D341Med (cell line): ENCODE data around the gene OLA1.

Experiments used
- DNase-seq: peaks from one replicate; pipeline ENCODE4 v3.0.0; 2012; ENCODE audit warnings: low spot score

Gene OLA1

DNA sequence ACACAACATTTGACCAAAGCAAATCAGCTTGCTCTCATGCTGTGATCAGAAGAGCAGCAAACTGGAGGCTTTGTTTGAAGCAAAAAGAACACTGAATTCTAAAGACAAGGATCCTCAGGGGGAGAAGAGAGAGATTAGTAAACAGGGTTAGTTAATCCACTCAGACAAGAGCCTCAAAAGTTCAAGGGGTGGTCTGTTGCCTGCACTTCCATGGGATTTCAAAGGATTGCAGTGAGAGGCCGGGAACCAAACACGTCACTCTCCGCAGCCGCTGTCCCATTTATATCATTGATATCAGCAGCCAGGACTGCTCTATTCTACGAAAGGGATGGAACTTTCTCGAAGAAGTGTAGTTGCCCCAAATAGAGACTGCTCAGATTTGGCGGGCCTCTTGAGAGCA is 185.4 kb downstream of the OLA1 start:
- no peak for DNase-seq

DNA sequence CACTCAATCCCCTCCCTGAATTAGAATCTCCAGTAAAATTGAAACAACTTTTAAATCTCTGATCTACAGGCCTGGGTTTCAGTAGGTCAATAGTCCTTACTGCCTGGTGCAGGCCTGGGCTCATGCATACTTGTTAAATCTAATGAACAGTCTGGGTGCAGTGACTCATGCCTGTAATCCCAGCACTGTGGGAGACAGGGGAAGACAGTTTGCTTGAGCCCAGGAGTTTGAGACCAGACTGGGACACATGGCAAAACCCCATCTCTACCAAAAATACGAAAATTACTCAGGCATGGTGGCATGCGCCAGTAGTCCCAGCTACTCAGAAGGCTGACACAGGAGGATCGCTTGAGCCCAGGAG is 188.5 kb downstream of the OLA1 start:
- no peak for DNase-seq

DNA sequence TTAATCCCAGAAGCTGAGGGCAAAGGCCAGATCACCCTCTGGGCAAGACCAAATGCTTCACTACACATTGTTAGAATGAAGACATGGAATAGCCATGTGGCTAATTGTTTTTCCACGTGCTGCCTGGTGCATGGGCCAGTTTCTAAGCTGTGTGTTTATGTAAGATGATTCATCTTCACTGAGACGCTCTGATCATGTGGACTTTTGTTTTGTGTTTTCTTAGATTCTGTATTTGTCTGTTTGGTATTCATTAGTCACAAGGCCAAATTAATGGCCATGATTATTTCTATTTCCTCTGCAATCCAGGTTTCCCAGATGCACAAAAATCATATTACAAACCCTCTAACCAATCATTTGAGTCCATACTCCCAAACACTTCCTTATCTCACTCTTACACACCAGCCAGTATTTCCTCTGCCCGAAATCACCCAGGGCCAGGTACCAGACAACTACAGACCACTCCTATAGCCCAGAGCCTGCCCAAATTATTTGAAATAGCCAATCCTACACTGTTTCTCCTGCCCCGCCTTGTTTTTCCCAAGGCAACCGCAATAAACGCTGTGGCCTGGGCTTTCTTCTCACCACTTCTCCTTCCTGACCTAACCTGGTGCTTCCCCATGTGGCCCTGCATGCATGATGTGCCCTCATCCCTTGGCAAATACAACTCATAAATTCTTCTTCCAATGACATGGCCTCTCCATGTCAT is 189.0 kb downstream of the OLA1 start:
- DNase-seq, result no peak

DNA sequence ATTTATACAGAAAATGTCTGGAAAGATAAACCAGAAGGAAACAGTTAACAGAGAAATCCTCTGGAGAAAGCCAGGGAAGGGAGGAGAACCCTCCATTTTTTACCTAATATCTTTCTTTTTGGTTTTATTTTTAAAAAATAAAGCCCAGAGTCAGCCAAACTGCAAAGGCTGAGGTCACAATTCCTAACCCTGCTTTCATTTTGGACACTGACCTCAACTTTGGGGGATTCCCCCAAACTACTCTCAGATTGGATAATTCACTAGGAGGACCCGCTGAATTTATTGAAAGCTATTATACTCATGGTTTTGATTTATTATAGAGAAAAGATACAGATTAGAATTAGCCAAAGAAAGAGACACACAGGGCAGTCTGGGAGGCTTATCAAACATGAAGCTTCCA is 189.9 kb downstream of the OLA1 start:
- DNase-seq, result no peak

DNA sequence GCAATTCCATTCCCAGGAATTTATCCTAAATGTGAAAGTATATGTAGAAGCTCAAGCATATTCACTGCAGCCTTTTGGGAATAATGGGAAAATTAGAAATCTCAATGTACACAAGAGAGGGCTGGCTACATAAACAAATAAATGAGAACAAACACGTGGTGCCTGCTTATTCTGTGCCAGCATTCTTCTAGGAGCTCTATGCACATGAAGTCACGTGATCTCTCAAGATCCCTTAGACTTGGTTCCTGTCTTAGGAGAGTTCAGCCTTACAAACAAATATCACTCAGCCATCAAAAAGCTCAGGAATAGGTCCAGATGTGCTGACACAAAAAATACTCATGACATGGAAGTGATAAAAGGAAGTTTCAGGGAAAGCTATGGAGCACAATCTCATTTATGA is 190.3 kb downstream of the OLA1 start:
- DNase-seq, result no peak

DNA sequence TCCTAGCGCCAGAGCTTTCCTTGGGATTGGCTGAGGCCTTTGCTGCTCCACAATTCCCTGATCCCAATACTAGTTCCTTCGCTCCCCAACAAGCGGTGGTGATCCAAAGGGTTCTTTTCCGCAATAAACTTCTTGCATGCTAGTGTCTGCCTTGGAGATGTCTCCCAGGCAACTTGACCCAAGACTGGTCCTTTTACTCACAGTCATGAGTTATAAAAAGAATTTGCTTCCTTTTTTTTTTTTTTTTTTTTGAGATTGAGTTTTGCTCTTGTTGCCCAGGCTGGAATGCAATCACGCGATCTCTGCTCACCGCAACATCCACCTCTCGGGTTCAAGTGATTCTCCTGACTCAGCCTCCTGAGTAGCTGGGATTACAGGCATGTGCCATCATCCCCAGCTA is 193.4 kb downstream of the OLA1 start:
- no peak for DNase-seq

DNA sequence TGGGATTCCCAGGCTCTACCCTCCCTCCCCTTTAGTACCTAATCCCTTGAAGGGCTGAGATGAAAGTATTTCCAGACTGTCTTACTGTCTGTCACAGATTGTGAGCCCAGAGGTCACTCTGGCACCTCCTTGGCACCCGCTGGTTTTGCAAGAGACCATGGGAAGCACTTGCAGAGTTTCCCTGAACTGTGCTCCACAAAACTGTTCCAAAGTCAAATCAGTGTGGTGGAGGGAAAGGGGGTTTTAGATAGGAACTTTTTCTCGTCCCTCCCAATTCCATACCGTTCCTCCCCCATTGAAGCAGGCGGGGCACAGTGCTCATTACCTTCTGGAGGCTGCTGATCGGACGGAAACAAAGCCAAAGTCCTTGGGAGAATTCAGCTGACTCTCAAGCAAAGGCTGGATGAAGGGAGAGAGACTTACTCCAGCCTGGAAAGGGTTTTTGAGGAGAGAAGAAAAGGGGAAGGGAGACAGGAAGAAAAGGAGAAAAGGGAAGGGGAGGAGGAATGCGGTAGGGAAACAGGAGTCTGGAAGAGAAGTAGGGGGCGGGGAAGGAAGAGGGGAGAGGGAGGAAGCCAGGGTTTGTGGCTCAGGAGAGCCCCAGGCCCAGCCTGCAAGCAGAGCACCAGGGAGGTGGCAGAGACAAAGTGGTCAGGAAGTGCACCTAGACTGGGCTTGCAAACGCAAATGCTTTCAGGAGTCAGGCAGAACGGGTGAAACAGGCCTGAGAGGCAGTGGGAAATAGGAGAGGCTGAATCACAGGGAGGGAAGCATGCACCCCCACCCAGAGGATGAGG is 194.8 kb downstream of the OLA1 start:
- no peak for DNase-seq

DNA sequence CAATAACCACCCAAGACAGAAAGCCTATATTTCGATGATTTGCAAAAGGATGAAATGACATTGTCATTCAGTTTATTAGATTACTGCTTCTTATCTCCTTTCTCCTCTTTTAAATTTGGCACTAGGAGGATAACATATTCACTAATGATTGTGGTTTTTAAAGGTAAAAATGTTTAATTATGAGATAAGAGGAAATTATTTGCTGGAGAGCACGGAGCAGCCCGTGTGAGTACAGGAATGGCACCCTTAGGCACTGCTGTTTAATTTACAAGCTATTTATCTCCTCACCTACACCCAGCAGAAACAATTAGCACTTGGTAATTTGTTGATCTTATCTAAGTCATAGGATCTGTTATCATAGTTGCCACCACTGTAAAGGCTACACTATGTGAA is 195.8 kb downstream of the OLA1 start:
- no peak for DNase-seq

DNA sequence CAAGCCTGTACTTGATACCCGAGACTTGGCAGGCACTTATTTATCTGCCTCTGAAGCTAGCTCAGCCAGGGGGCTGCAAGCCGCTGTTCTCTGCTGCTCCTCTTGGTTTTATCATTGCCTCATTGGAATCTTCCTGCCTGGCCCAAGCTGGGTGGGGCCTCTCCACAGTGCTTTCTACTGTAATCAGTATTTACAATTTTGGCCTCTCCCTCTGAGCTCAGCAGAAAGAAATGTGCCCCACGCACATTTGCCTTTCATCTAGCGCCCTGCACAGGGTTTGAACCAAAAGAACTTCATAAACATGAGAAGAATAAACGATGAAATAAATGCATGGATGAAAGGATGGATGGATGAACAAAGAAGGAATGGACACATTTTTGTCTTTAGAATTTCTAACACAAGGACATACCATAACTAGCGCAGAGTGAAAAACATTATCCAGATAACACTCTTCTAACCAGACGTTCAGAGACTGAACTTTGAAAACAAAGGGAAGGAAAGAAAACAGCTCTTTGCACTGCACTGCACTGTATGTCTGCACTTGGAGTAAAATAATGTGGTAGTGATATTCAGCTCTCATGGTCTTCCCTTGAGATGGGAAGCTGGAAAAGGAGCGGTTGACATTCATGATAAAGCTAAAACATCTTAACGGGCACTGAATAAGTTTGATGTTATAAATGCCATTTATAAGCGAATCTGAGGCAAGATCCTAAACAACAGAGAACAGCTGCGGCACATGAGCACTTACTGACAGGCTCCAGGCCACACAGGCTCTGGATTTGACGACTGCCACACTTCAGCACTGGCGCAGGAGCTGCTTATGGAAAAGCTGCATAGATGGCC is 196.4 kb downstream of the OLA1 start:
- no peak for DNase-seq

DNA sequence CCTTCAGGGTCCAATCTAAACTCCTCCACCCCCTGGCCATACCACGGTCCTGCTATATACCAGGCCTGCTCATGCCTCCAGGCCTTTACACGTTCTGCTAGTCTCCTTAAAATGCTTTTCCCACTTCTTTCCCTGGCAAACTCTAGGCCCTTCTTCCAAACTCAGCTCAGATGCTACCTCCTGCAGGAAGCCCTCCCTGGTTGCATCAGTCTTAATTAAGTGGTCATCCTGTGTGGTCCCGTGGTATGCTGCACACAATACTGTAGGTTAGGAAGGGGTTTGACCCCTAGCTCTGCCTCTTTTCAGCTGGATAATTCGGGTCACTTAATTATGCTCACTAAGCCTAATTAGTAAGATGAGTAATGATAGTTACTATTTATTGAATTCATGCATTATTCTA is 197.3 kb downstream of the OLA1 start:
- DNase-seq, result no peak

DNA sequence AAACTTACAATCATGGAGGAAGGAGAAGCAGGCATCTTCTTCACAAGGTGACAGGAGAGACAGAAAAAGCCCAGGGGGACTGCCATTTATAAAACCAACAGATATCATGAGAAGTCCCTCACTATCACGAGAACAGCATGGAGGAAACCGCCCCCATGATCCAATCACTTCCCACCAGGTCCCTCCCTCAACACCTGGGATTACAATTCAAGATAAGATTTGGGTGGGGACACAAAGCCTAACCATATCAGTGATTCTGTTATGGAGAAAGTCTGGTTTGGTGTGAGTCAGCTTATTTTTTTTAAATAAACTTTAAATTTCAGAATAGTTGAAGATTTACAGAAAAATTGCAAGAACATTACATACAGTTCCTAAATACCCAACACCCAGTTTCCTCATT is 198.4 kb downstream of the OLA1 start:
- DNase-seq, result no peak

DNA sequence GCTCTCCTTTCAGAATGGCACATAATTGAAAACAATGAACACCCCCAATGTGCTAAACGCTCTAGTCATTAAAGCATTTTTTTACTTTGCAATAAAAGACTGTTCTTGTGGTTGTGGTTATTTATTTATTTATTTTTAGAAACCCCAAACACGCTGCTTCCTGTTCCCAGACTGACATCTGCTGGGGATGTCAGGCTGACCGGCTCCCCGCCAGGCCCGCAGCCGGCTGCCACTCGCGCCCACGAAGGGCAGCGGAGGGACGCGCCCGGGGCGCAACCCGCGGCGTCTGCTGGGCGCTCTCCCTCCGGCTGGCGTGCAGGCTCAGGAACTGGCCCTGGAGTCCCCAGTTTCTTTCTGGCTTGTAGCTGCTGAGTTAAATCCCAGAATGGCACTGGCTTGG is 200.1 kb downstream of the OLA1 start:
- DNase-seq, result no peak

DNA sequence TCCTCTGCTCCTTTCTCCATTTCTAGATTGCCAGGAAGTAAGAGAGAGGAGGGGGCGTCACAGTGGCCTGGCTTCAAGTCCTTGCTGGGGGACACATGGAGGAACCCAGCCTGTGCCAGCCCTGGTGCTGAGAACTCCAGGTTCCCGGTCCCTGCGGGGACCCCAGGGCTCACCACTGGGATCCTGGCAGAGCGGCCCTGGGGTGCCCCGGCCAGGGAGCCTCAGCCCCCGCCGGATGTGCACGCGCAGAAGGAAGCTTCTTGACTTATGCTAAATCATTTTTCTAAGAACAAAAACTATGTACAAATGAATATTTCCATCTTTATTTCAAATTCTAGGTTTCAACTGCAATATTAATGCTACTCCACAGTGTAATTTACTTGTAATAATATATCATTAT is 200.6 kb downstream of the OLA1 start:
- DNase-seq, result no peak

DNA sequence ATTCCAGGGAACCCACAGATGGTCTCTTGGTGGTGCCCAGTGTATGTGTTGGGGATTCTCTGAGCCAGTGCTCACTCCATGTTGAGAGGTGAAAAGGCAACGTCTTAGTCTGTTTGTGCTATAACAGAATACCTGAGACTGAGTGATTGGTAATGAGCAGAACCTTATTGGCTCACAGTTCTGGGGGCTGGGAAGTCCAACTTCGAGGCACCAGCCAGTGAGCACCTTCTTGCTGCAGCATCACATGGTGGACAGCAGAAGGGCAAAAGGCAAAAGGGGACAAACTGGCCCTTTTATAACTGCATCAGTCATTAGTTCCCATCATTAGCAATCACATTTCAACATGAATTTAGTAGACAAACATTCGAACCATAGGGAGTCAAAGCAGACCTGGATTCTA is 202.2 kb downstream of the OLA1 start:
- no peak for DNase-seq

DNA sequence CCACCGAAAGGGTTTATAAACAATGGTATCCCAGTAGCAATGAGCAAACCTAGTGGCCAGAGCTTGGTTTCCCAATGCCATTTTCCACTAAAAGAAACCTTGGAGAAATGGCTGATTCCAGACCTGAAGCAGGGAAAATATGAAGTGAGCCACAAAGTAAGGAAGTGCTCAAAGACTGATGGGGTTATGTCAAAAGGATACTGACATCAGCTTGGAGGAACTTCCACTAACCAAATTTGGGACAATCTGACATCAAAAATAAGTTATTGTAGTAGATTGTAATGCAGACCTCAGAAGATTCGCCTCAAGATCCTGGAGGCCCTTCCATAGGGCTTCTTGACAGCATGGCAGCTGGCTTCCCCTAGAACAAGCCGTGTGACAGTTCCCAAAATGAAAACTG is 203.8 kb downstream of the OLA1 start:
- DNase-seq, result no peak

DNA sequence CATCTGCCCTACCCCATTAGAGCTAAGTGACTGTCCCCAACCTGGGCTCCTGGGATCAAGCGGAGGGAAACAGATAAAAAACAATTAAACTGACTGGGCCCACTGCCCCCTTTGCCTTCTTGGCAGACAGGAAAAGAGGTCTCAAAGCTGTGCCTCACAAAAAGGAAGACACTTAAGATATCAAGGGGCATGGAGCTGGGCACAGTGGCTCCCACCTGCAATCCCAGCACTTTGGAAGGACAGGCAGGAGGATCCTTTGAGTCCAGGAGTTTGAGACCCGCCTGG is 208.0 kb downstream of the OLA1 start:
- DNase-seq, result no peak

DNA sequence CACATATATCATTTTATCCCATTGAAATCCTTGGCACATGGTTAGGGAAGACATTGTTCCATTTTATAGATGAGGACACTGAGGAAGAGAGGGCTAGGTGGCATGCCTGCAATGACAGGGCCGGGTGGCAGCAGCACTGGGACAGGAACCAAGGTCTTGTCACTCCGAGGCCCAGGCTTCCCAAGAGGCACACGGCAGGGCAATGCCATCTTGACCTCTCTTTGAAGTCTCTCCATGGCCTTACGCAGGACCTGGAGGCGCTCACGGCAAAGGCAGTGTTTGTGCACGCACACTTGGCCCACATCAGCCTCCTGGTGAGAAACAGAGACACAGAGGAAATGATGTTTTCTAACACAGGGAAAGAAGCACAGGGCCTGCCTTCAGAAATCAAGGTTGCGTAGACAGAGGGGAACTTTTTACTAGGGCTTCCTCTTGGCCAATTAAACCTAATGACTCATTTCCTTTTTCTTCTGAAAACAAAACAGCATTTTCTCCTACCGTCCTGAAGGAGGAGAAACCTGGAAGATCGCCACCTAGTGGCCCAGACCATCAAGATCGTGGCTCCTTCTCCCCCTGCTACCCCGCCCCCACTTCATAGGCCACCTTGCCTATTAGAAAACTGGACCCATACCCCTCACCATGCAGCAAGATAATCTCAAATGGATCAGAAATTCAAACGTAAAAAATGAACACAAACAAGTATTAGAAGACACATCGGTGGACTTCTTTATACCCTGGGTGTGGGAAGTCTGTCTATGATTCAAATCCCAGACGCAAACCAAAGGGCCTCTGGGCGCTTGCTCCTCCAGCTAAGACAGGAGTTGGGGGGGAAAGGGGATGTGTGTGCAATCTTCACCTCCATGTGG is 208.5 kb downstream of the OLA1 start:
- DNase-seq, result peak; percentile 78

DNA sequence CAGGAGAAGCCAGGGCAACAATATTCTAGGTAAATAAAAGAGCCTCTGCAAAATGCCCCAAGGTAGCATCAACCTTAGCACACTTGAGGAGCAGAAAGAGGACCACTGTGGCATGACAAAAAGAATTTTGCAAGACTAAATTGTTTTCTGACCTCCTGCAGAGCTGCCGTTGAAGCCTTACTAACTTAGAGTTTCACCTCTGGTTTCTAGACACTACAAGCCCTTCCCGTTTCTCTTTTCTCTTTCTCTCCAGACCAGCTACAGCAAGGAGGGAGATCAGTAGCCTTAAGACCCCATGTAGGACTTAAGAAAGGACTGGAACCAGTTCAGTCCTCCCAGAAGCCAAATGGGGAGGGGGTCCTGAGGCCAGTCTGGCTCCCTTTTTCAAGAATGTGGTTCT is 209.9 kb downstream of the OLA1 start:
- no peak for DNase-seq

DNA sequence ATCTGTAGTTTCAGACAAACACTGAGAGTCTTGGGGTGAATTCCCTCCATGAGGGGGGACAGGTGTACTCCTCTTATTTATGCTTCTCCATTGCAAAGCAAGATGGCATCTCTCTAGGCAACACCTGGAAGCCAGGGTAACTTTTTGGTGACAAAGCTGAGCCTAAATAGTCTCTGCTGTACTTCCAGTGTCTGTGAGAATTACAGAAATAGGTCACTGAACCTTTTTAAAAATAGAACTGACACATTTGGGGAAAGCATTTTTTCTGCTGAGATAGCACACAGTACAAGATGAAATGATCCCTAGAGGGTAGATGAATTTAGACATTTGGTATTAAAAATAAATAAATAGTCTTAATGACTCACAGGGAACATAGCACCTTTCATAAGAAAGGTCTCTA is 211.5 kb downstream of the OLA1 start:
- DNase-seq, result no peak

DNA sequence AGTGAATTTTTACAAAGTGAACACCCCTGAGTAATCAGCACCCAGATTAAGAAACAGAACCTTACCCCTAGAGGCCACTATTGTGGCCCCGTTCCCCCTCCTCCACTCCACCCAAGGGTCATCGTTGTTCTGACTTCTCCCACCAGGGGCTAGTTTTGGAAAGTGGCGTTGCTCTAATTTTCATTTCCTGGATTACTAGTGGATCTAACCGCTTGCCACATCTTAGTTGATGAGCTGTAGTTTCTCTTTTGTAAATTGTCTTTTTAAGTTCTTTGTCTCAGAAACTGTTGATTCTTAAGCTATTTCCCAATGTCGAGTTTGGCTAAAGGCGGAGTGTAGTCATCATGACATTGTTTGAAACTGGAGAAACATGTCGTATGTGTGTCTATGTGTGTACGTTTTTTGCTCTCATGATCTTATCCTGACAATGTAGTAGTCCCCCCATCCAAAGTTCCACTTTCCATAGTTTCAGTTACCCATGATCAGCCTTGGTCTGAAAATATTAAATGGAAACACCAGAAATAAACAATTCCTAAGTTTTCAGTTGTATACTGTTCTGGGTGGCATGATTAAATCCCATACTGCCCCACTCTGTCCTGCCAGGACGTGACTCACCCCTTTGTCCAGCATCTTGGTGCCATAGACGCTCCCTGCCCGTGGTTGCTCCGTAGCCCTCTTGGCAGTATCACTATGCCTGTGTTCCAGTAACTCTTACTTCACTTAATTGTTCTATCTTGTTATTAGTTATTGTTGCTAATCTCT is 212.2 kb downstream of the OLA1 start:
- DNase-seq, result no peak

DNA sequence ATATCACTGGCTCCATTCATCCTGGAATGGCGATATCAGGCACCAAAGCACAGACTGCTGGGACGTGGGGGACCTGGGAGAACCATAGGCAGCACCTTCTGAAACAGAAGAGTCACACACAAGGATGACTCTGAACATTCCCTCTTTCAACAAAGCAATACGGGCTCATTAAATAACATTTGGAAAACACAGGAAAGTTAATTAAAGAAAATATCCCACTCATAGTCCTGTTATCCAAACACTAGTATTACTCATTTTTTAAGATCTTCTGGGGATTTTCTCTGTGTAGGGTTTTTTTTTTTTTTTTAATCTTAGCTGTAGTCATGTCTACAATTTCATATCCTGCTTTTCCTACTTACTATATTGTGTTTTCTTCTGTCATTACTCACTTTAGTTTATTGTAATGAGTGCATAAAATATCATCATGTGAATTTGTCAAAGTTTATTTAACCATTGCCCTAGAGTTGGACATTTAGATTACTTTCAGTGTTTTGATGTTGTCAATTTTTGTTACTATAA is 213.2 kb downstream of the OLA1 start:
- no peak for DNase-seq
